BJ (cell line): ENCODE results near the gene KLRB1. TPM values are rescaled to one million over a fixed set of nuclear protein-coding genes. Genes with fewer than 3 reads are reported as not detected.

Experiments used
- polyA plus RNA-seq: library from polyadenylated mRNA; depleted of rRNA; stranded (reverse); fragments of >200 nt; gene quantifications from 2 replicates; pipeline ENCODE4 v1.2.3, GENCODE V29; 2011; rRNA removed
- small RNA-seq: library from RNA; depleted of rRNA; stranded (forward); fragments of <200 nt; gene quantifications from one replicate; pipeline ENCODE3, GENCODE V24; 2012; ENCODE audit warnings: low replicate concordance, low read depth; ENCODE audit not compliant: insufficient read length

Gene KLRB1
- polyA plus RNA-seq, 1 experiment = not detected

Small RNA genes within 50 kb of the gene (small RNA-seq; reads per million reads assigned to genes)
- not detected for gene AC010186.4
- gene RNU6-700P = not detected

Other genes with a start within 250 kb of the KLRB1 start
- gene CLEC2D, start 61.8 kb upstream of the KLRB1 start, polyA plus RNA-seq = 1.7 and 3.6 TPM in 2 replicates
- not detected in 2 replicates for gene CLECL1, start 125.2 kb upstream of the KLRB1 start, polyA plus RNA-seq
- not detected in 2 replicates for gene CD69, start 153.0 kb upstream of the KLRB1 start, polyA plus RNA-seq
- not detected in 2 replicates for gene KLRF1, start 219.6 kb upstream of the KLRB1 start, polyA plus RNA-seq